HG03565 (cell line): Measurements from ENCODE around the gene ASB14.
"Not testable (repeated sequence)": the region's sequence is repeated elsewhere in the genome, so short reads cannot be mapped to it uniquely, and the experiment has no call there.

Experiments used
- ATAC-seq: cut with Tn5 transposase; IDR thresholded peaks from one replicate; pipeline ENCODE4 v1.9.1; 2021; ENCODE audit warnings: mild to moderate bottlenecking, moderate library complexity; ENCODE audit not compliant: unreplicated experiment

Gene ASB14

GRCh38 chr3:57292159-57292896 is at the start of gene ASB14:
TSS of gene ASB14 (minus strand) at chr3:57292685. CDS start at chr3:57292033, 652 bp downstream.
- ATAC-seq = no peak

DNA sequence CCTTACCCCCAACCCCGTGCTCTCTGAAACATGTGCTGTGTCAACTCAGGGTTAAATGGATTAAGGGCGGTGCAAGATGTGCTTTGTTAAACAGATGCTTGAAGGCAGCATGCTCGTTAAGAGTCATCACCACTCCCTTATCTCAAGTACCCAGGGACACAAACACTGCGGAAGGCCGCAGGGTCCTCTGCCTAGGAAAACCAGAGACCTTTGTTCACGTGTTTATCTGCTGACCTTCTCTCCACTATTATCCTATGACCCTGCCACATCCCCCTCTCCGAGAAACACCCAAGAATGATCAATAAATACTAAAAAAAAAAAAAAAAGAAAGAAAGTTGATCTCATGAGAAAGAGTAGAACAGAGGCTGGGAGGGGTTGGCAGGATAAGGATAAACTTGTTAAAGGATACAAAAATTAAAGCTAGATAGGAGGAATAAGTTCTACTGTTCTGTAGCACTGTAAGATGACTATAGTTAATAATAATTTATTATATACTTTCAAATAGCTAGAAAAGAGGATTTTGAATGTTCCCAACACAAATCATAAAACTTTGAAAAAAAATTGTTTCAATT is 46.7 kb upstream of the ASB14 start:
- not testable (repeated sequence) for ATAC-seq

GRCh38 chr3:57338272-57339070 is 46.0 kb upstream of the ASB14 start:
- not testable (repeated sequence) for ATAC-seq

- ATAC-seq = no peak
These were observed 42.9 kb upstream of the ASB14 start for GRCh38 chr3:57335283-57335938.

DNA sequence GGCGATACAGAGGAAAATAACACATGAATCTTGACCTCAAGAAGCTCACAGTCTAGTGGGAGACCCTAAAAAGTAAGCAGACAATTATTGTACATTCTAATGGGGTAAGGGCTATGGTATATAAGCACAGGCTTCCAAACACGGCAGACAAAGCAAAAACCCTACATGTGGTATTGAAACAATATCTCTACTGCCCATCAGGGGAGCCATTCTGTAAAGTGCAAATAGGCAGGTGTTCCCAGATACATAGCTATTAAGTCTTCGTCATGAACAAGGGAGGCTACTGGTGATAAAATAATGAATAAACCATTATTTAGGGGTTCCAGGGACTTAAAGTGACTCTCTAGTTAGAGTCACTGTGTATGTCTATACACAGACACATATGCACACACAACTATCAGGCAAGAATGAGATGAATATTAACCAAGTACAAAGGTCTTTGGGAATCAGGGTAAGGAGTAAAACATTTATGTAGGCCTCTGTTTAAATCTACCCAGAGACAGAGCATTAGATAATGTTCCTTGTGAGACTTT is 38.7 kb upstream of the ASB14 start:
- ATAC-seq = no peak

GRCh38 chr3:57326498-57326897 is 34.0 kb upstream of the ASB14 start:
- ATAC-seq = not testable (repeated sequence)

DNA sequence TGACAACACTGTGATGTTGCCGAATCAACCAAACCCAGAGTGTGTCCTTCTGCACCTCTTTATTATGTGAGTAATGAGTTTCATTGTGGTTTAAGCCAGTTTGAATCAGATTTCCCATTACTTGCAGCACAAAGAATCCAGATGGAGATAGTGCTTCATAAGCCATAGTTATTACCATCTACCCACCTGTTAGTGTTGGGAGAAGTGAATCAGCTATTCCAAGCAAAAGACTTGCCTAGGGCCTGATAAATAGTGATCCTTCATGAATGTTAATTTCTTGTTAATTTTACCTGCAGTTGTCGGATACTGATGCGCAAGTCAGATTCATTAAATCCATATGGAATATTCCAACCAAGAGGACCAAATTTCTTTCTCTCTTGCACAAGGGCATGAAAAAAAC is 21.7 kb upstream of the ASB14 start:
- ATAC-seq = no peak

GRCh38 chr3:57309769-57310360 is 17.4 kb upstream of the ASB14 start:
- no peak for ATAC-seq

DNA sequence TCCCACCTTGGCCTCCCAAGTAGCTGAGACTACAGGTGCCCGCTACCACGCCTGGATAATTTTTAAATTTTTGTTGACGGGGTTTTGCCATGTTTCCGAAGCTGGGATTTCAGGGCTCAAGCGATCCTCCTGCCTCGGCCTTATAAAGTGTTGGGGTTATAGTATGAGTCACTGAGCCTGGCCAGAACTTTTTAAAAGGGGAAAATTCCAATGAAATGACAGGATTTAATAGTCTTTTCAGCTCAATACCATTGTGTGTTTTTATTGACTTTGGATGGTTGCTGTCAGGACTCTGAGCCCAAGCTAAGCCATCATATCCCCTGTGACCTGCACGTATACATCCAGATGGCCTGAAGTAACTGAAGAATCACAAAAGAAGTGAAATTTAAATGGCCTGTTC is 11.0 kb upstream of the ASB14 start:
- not testable (repeated sequence) for ATAC-seq

DNA sequence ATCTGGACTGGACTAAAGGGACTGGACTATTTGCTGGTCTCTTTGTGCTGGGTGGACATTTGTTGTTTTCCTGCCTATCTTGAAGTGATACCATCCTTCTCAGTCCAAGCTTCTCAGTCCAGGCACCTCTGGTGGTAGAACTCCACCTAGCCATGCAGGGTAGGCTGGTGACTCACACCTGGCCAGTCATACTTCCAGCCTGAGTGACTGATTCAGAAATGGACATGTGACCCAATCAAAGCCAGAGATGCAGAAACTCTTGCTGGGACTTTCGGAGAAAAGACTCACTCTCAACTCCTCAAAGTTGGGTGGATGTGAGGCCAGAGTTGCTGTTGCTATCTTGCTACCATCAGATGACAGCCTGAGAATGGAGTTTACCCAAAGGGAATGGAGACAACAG is 5.6 kb upstream of the ASB14 start:
- ATAC-seq = no peak

GRCh38 chr3:57292897-57293526 is 527 bp upstream of the ASB14 start:
- ATAC-seq = no peak

- ATAC-seq = no peak
These were observed 4.1 kb downstream of the ASB14 start for GRCh38 chr3:57288403-57288802.

- ATAC-seq = no peak
These were observed 5.3 kb downstream of the ASB14 start for GRCh38 chr3:57287205-57287604.

DNA sequence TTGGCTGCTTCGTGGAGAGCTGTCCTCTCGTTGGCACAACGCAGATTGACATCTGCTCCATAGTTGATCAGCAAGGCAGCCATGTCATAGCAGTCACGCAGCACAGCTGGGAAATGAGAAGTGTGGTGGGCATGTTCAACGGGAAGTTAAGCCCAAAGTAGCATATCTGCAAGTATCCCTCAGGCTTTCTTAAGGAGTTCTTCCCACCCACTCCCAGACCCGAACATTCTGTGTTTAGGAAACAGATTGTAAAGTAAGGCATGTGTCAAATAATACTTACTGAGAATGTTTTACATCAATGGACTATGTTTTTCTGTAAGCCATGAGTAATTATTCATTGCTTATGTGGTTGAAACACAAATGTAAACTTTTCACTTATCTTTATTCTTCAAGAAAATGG is 9.2 kb downstream of the ASB14 start:
- ATAC-seq = no peak

- ATAC-seq = no peak
These were observed 10.8 kb downstream of the ASB14 start for GRCh38 chr3:57281715-57282114.

GRCh38 chr3:57279685-57280084 is 12.8 kb downstream of the ASB14 start:
- ATAC-seq = no peak

- no peak for ATAC-seq
These were observed 14.2 kb downstream of the ASB14 start for GRCh38 chr3:57278237-57278636.

DNA sequence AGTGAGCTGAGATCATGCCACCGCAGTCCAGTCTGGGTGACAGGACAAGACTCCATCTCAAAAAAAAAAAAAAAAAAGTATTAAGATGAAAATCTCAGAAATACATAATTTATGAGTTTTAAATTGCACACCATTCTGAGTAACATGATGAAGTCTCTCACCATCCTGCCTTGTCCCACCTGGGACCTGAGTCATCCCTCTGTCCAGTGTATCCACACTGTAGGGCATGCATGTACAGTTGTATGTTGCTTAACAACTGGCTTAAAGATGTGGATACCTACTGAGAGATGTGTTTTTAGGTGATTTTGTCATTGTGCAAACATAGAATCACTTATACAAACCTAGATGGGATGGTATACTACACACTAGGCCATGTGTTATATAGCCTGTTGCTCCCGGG is 17.1 kb downstream of the ASB14 start:
- ATAC-seq = no peak

DNA sequence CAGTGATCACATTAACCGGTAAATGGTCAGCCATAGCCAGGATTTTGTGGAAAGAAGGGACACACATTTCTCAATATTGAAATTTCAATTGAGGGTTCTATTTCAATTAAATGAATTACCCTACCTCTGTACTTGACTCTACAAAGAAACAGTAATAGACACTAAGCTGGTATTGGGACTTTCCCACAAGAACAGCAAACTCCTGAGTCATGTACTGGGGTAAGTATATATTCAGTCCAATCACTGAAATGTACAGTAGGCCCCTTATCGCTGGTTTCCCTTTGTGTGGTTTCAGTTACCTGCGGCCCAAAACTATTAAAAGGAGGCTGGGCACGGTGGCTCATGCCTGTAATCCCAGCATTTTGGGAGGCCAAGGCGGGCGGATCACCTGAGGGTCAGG is 17.6 kb downstream of the ASB14 start:
- no peak for ATAC-seq

- no peak for ATAC-seq
These were observed 24.1 kb downstream of the ASB14 start for GRCh38 chr3:57268416-57268815.
